Activated T-helper 1 cell treated with Interleukin-2 at 50 U/mL for 16 hours (primary cell): ENCODE data around the gene ACTA2.

Experiments
- DNase-seq: peaks from one replicate; pipeline ENCODE4 v3.0.0-alpha.2; 2020; ENCODE audit warnings: low read depth

ACTA2 gene

DNA sequence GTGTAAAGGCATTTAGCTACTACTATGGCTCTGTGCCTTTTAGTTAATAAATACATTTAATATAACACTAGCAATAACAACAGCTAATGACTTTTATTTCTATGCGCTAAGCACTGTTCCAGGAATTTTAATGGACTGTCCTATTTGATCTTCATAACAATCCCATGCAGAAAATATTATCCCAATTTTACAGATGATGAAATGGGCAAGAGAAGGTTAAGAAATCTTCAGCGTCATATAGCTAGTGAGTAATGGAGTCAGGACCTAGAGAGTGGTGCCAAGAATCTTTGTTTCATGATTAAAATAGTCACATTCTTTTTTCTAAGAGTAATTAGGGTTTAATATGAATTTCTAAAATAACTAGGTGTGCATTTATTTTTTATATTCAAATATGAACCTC is 32.4 kb downstream of the ACTA2 start:
- no peak for DNase-seq

- DNase-seq: no peak
Measured at GRCh38 chr10:88919041-88919440, 33.5 kb downstream of the ACTA2 start.

DNA sequence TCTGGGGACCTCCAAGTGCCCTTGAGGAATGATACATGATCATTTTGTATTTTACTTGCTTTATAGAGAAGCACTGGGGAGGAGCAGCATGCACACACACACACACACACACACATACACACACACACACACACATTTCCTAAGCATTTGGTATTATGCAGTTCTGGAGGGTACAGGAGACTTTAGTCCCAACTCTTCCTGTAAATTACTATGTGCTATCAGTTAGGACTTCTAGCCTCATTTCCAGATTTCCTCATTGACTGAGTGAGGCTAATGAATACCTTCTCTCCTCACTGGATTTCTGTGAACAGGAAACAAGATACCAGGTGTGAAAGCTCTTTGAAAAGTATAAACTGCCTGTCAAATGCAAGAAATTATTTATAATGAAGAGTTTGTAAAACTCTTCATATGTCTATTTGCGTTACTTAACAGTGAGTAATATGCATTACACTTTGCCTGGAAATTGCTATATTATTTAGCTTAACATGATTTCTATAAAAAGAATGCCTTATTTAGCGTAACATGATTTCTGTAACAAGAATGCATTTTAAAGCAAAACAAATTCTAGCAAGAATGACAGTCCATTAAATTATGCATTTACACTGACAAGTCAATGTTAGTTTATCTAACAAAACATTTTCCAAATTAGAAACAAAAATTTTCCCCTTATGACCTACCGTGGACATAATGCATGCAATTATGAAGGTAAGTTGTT is 34.2 kb downstream of the ACTA2 start:
- DNase-seq: no peak

GRCh38 chr10:88916986-88917385 is 35.6 kb downstream of the ACTA2 start:
- no peak for DNase-seq

DNA sequence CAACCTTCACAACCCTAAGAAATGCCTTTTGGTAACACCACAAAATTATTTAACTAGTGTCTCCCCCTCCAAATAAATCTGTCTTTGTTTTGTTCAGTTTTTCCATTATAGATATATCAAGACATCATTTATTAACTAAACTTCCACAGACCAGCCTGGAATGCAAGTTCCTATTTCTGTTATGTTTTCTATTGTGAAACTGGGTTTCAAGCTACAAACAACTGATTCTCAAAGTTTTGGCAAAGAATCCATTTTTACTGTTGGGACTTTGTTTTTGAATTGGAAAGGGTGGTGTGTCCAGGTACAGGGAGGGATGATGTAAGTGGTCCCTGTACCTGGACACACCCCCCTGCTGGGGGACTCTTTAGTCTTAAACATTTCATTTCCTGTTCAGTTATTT is 36.3 kb downstream of the ACTA2 start:
- DNase-seq: no peak

GRCh38 chr10:88915781-88916180 is 36.8 kb downstream of the ACTA2 start:
- DNase-seq: no peak

GRCh38 chr10:88913788-88914187 is 38.8 kb downstream of the ACTA2 start:
- no peak for DNase-seq

DNA sequence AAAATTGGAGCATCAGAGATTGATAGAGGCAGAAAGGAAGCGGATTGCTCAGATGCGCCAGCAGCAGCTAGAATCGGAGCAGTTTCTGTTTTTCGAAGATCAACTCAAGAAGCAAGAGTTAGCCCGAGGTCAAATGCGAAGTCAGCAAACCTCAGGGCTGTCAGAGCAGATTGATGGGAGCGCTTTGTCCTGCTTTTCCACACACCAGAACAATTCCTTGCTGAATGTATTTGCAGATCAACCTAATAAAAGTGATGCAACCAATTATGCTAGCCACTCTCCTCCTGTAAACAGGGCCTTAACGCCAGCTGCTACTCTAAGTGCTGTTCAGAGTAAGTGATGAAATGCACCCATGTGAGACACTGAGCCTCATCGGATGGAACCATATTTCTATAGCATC is 39.4 kb downstream of the ACTA2 start:
- DNase-seq: no peak

DNA sequence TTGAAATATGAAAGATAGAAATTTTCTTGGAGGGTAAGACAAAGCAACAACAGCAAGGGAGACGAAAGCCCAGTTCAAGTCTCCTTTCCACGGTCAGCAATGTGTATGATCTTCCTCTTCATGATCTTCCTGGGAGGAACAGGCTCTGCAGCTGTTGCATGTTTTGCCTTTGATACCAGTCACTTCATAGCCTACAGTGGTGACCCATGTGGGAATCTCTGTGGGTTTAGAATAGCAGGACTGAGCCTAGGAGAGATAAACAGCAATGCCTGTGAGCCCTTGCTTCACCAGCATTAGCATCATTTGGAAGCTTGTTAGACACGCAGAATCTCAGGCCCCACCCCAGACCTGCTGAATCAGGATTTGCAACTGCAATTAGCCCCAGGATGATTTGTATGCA is 40.7 kb downstream of the ACTA2 start:
- DNase-seq: no peak

- no peak for DNase-seq
Measured at GRCh38 chr10:88911116-88911515, 41.5 kb downstream of the ACTA2 start.

- DNase-seq: no peak
Measured at GRCh38 chr10:88908194-88908593, 44.4 kb downstream of the ACTA2 start.

- no peak for DNase-seq
Measured at GRCh38 chr10:88906921-88907320, 45.7 kb downstream of the ACTA2 start.

- no peak for DNase-seq
Measured at GRCh38 chr10:88903715-88904114, 48.9 kb downstream of the ACTA2 start.

DNA sequence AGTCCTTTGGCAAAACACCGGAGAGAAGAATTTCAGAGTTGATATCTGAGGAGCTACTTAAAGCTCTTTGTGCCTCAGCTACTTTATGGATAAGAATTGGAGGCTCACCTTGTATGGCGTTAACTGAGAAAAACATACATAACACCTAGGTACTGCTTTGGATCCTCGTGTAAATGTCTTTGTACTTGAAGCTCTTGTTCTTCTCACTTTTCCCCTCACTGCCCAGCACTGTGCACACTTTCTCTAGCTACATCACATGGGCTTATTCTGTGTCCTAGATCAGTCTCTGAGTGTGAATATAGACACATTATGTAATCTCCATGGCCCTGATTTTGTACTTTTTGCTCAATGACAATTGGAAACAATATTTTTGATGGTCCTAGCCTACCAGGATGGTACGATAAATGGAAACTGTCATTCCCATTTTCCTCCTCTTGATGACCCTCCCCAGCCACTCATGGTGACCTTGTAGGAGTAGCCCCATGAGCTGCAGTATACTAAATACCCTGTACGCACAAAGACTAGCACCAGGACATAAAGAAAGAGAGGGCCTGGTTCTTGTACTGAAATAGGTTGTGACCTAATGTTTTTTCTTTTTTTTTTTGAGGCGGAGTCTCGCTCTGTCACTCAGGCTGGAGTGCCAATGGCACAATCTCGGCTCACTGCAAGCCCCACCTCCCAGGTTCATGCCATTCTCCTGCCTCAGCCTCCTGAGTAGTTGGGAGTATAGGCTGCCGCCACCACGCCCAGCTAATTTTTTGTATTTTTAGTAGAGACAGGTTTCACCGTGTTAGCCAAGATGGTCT is 50.4 kb downstream of the ACTA2 start:
- DNase-seq: no peak

GRCh38 chr10:88901206-88901983 is 51.2 kb downstream of the ACTA2 start:
- DNase-seq: no peak

DNA sequence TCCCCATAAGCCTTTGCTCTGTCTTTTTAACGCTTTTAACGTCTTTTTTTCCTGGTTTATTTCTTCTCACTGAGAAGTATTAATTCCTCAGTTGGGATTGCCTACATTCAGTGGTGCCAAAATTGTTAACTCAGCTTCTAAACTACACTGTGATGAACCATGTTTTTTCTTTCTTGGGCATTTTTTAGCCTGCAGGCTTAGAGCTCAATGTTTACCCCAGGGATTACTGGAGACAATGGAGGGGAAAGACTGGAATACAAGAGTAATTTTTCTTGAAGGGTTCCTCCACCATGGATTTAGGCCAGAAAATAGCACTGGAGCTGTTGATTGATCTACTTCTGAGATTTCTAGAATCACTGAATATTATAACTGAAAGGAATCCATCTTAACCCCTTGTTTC is 52.7 kb downstream of the ACTA2 start:
- no peak for DNase-seq

DNA sequence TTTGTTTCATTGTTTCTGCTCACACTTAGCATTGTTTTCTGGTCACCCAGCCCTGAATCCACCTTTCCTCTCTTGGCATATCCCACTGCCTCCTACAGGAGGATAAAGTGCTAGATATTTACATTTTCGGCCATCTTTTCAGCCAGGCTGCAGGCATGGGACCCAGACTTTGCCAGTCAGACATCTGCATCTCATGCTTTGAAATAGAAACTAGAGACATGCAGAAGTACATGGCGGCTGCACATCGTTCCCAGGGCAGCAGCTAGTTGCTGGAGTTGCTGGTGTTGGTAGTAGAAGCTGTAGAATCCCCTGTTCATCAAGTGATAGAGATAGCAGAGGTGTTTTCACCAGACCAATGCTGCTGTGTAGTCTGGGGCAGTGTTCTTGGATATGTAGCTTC is 53.8 kb downstream of the ACTA2 start:
- DNase-seq: no peak

DNA sequence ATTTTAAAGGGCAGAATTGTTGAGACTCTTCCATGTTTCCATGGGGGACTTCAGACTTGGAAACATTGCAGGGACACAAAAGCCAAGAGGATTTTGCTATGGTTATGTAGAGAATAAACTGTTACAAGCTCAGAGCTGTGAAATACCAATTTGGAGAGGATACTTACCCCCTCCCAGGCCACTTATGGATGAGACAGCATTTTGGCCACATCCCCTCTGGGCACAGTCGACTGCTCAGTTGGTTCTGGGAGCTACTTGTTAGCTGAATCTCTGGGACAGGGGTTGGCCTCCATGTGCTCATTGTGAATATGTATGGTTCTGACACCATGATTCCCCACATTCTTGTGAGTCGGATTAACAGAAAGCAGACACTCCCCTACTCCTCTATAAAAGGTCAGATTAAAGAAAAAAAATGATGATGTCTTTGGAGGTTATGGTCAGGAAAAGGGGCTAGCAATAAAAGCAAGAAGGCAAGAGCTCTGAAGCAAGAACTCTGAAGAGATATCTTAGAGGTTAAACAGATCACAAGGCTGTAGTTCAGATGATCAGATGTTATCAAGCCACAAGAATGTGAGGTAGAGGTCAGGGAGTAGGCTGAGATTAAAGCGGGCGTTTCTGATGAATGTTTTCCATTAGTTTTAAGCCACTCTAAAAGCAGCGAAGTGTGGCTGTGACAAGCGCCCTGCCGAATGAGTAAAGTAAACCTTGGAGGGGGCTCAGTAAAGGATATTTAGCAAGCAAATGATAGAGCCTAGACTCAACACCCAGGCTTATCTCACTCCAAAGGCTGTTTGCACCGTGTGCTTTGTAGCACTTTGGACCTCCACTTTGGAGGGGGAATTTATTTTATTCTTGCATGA is 55.3 kb downstream of the ACTA2 start:
- DNase-seq: no peak

GRCh38 chr10:88896372-88896993 is 56.1 kb downstream of the ACTA2 start:
- no peak for DNase-seq

- DNase-seq: no peak
Measured at GRCh38 chr10:88895250-88895649, 57.3 kb downstream of the ACTA2 start.

DNA sequence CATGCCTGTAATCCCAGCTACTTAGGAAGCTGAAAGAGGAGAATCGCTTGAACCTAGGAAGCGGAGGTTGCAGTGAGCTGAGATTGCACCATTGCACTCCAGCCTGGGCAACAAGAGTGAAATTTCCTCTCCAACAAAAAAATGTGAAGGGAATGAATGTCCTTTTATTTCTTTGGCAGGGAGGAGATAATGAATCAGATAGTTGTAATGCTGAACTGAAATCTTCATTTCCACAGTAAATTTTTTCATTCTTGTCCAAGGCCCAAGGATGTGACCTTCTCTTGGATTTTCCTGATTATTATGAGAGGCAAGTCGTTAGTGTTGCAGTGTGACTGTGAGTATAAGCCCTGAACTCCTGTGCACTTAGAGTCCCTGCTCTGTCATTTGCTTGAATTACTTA is 59.0 kb downstream of the ACTA2 start:
- no peak for DNase-seq
